Left renal cortex interstitium (tissue), 4 donors: ENCODE data around the gene FAM229B. TPM values are rescaled to one million over a fixed set of nuclear protein-coding genes. Genes with fewer than 3 reads are reported as not detected.

Source experiments
- DNase-seq, 4 donors: peaks; one replicate each; pipeline ENCODE4 v3.0.0-alpha.2; 2013; ENCODE audit warnings: low read depth in 4 of 4, low spot score in 2 of 4, missing footprints in 1 of 4
- polyA plus RNA-seq, 4 donors: library from polyadenylated mRNA; unstranded; fragments of 120-200 nt; gene quantifications; one replicate each; pipeline ENCODE4 v1.2.1, GENCODE V29; 2013; ENCODE audit not compliant: insufficient read length in 4 of 4

The FAM229B gene
- polyA plus RNA-seq, 4 donors, result 40.8 to 56.4 (median 43.4) TPM

DNA sequence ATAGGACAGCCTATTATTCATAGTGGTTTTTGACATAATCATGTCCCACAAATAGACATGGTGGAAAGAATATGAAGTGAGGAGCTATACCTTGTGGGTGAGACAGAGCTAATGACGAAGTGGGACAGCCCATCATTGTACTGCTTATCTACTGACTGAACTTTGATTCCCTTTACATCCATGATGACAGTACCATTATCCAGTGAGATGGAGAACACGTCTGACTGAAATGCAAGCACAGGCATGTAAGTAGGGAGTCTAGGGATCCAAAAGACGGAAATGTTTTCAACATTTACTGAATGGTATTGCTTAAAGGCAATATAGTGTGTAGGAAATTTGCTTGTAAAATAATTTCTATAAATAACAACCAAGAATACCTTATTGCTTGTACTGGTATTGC is 43.5 kb downstream of the FAM229B start:
- no peak for DNase-seq

DNA sequence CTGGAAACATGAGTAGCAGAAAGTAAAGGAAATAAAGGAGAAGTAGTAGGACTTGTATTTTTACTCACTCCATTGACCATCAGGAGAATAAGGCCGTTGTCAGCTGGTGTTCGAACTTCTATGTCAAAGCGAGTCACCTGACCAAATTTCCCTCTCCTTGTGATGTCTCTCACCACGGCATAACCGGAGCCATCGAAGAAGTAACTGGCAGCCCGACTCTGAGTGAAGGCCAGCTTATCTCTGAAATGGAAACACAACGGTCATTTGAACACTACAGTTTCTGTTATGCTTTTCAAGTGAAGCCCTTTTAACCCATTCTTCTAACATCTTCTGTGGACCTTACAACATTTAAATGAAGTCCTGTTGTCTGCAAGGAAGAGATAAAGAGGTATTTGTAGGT is 51.7 kb downstream of the FAM229B start:
- DNase-seq, result no peak

GRCh38 chr6:112141707-112142106 is 54.3 kb downstream of the FAM229B start:
- no peak for DNase-seq

DNA sequence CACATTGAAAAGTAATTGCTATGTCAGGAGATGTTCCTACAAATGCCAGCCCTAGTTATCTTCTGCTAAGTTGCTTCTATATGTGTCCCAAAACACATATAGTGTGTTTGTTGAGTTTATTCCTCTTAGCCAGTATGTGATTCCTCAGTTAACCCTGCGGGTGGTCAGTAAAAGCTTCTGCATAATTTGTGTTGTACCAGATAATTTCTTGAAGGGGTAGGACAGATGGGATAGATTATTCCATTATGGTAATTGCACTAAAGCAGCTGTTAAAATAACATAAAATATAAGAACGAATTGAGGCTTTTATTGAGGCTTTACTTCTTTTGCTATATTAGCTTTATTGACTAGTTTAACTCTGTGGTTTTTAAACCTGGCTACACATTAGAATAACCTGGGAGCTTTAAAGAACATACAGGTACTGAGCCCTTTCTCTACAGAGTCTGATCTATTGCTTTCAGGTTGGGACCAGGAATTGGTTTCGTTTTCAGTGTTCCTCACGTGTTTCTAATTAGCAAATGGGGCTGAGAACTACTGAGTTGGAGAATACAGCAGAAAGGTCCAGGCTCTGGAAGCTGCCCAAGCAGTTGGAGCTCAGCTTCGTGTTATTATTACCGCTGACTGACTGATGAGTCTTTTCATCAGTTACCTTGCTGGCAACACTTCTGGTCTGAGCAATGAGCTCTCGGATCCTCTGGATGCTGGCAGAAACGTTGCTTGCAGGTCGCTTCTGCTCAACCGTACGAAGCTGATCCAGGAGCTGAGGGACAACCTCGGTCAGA is 56.9 kb downstream of the FAM229B start:
- no peak for DNase-seq

DNA sequence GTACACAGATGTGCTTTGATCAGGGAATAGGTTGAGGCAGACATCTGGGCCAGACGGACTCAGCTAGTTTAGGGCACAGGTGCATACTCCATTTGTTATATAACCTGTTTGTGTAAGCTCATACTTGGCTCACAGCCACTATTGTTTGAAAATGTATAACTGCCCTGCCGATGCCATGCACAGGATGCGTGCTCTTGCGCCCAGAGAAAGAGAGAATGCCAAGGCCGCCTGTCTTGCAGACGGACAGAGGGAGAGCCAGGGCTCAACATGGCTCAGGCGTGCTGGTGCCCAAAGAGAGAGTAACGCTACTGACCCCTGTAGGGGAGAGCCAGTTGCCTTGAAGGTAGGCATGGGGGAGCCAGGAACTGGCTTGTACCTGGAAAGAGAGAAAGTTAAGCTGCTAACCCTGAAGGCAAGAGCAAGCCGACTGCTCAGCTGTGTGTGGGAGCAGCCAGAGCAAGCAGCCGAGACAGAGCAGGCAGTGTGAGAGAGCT is 57.7 kb downstream of the FAM229B start:
- DNase-seq, result no peak

DNA sequence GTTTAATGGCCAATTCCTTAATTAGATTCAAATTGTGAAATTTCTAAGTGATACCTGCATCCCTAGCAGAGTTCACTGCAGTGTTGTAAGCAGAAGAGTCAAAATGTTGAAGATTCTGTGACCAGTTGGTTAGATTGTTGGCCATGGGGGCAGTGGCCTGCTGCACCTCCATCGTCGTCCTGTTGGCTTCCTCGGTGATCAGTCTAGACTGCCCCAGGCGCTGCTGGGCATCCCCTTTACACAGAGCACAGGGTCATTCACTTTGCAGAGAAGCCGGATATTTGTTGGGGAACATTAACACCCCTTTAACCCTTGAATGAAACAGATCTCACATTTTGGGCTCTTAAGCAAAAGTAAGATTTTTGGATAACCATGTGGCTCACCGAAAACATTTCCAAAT is 60.7 kb downstream of the FAM229B start:
- DNase-seq, result no peak

DNA sequence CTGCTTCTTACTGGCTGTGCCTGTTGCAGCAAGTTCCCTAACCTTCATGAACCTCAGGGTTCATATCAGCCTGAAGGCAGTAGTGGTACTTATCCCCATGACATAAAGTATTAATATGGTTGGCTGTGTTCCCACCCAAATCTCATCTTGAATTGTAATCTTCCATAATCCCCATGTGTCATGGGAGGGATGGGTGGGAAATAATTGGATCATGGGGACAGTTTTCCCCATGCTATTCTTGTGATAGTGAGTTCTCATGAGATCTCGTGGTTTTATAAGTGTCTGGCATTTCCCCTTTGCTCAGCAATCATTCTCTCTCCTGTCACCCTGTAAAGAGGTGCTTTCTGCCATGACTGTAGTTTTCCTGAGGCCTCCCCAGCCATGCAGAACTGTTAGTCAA is 61.8 kb downstream of the FAM229B start:
- DNase-seq, result no peak

- DNase-seq, result peak in 3 of 4 donors; percentile 18 to 39 (median 38)
These were observed 62.4 kb downstream of the FAM229B start for GRCh38 chr6:112149719-112150263.

- no peak for DNase-seq
These were observed 63.0 kb downstream of the FAM229B start for GRCh38 chr6:112150363-112150762.

Other genes with a start within 250 kb of the FAM229B start
- 100 to 1,000 TPM; 150 to 173 (median 158) TPM for gene FYN, start 214.1 kb upstream of the FAM229B start, polyA plus RNA-seq
- 1 to 10 TPM; 1.8 to 3.9 (median 3.4) TPM for gene CCN6, start 33.5 kb upstream of the FAM229B start, polyA plus RNA-seq
- 10 to 100 TPM; 24.6 to 55.7 (median 38.0) TPM for gene TUBE1, start 109 bp upstream of the FAM229B start, polyA plus RNA-seq
- 100 to 1,000 TPM in 1 of 4 donors, 10 to 100 TPM in 3; 83.4 to 109 (median 89.0) TPM for gene LAMA4, start 167.0 kb downstream of the FAM229B start, polyA plus RNA-seq